ENCODE measurements around the gene MAP3K6. TPM values are rescaled to one million over a fixed set of nuclear protein-coding genes. Genes with fewer than 3 reads are reported as not detected.
A peak's percentile ranks its signal among the peaks of the same experiment; 100 is the strongest.

MAP3K6 gene
- total and polyA plus RNA-seq, 2 of the 4 experiments (the other 2 are of a cell fraction), result 4.8 to 15.9 TPM

DNA sequence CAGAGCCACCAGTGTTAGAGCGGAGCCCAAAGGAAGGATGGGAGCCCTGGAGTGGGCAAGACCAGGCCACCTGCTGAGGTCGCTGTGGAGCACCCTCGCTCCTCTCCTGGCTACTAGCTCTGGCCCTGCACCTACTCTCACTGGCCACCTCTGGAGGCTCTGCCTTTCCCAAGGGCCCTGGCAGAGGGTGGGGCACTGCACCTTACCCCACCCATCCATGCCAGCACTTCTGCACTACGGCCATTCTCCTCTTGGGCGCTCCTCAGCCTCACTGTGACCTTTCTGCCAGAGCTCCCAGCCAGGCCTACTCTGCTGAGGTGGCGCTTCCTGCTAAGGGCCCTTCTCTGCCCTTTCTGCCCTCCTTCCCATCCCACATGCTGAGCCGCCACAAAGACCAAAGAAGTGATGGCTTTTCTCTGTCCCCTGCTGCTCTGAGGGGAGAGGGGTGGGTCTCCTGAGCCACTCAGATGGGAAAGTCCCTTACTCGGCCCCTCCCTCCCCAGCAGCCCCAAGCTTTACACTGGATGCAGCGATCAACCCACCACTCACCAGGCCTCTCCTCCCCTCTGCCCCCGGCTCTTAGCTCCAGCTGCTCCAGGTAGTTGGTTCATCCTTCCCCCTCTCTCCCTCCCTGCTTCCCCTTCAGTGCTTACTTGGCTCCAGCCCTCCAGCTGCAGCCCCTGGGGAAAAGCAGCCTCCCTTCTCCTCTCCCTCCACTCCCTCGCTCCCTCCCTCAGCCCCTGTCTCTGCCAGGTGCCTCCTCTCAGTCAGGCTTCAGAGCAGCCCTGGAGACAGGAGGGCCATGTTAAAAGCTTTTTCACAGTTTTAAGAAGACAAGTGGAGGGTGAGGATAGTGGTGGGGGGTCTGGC lies 59.6 kb downstream of the MAP3K6 start (continued):
- no peak for TF ChIP-seq FOS (IDR thresholded peaks at IDR 0.05; ENCODE audit: low read depth, low read length)

DNA sequence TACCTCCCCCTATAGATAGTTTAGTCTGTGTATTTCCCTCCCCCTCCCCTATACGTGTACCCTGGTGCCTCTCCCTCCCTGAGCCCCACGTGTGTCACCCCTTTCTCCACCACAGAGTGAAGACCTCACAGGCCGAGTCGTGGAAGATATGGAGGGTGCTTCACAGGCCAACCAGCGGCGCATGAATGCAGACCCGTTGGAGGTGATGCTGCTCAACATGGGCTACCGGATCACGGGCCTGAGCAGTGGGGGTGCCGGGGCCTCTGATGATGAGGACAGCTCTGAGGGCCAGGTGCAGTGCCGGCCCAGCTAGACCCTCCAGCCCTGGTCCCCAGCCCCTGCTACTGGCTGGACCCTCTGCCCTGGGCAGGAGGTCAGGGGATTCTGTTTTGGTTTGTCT lies 60.7 kb downstream of the MAP3K6 start:
- H2BK20ac ChIP-seq (ENCODE audit: low read depth, low read length), result no peak overlapping the region
- in situ Hi-C loops (cut with MboI; ENCODE audit: low sequenced_read_pairs) (no loop called here), dilution Hi-C loops (cut with HindIII; ENCODE audit: low sequenced_read_pairs, unreplicated experiment) (no loop called here), intact Hi-C loops (cut with micrococcal nuclease) (no loop called here)
- no peaks in the 10 kb centered on the region for H3K27me3 ChIP-seq (ENCODE audit: control insufficient read depth, insufficient read depth, low read length)
- H2BK15ac ChIP-seq (ENCODE audit: low read depth, low read length), result no peak overlapping the region
- H4K91ac ChIP-seq (ENCODE audit: insufficient read depth, low read depth, low read length), result no peak overlapping the region
- no peak overlapping the region for H3K14ac ChIP-seq (replicated peaks; ENCODE audit: low read depth, low read length)
- H3K4ac ChIP-seq (ENCODE audit: low read depth, low read length), result no peak overlapping the region
- no peak overlapping the region for H2BK120ac ChIP-seq (ENCODE audit: low read depth, low read length)
- H4K20me1 ChIP-seq (ENCODE audit: insufficient read depth, low read length), result no peaks in the 10 kb centered on the region
- no peaks in the 10 kb centered on the region for H3K9me1 ChIP-seq (ENCODE audit: insufficient read depth, low read length)
- peaks cover 7% of the 10 kb centered on the region for H3K4me1 ChIP-seq (ENCODE audit: control insufficient read depth, insufficient read depth, low read length)
- no peak for DNase-seq
- ATAC-seq (ENCODE audit: low read depth), result no peak
- no peak overlapping the region for H3K4me3 ChIP-seq (ENCODE audit: insufficient read depth, low read depth, low read length)
- H3K36me3 ChIP-seq (ENCODE audit: control insufficient read depth, insufficient read depth, low read length), result peaks cover 6% of the 10 kb centered on the region; the same call in 1 of the 2 replicates
- H3K18ac ChIP-seq (ENCODE audit: low read depth, low read length), result no peak overlapping the region
- no peak overlapping the region for H4K8ac ChIP-seq (ENCODE audit: low read depth in 2 of 2, low read length in 2 of 2)
- POLR2A ChIA-PET (ENCODE audit: unreplicated experiment), result no interaction called here
- H2AK5ac ChIP-seq (ENCODE audit: low read depth, low read length), result no peak overlapping the region
- H3K9ac ChIP-seq (ENCODE audit: low read depth, low read length), result no peak overlapping the region
- H3K56ac ChIP-seq (ENCODE audit: extremely low read depth, insufficient read depth, low read length), result no peak overlapping the region
- no peak overlapping the region for H4K5ac ChIP-seq (ENCODE audit: low read depth, low read length)
- TF ChIP-seq CTCF (conservative IDR thresholded peaks at IDR 0.05; ENCODE audit: low read depth, low read length) (no peak), USF2 (IDR thresholded peaks at IDR 0.05; ENCODE audit: low read depth, low read length) (no peak), CHD1 (IDR thresholded peaks at IDR 0.05; ENCODE audit: low read depth, low read length) (no peak), FOS (IDR thresholded peaks at IDR 0.05; ENCODE audit: low read depth, low read length) (no peak), SMC3 (IDR thresholded peaks at IDR 0.05; ENCODE audit: low read depth, low read length) (no peak), CEBPB (IDR thresholded peaks at IDR 0.05; ENCODE audit: low read depth, low read length) (no peak), MXI1 (IDR thresholded peaks at IDR 0.05; ENCODE audit: borderline replicate concordance, low read depth, low read length) (no peak), BHLHE40 (IDR thresholded peaks at IDR 0.05; ENCODE audit: low read depth, low read length) (no peak)
- CTCF ChIA-PET, result no interaction called here
- H3K79me1 ChIP-seq (ENCODE audit: low read depth in 1 of 2, low read length in 2 of 2), result peaks cover 0 to 10% of the 10 kb centered on the region in 2 experiments; a peak in 2 of 4 replicates
- no peak overlapping the region for H3K27ac ChIP-seq (ENCODE audit: insufficient read depth, low read length)
- no peak overlapping the region for H3K4me2 ChIP-seq (ENCODE audit: low read depth, low read length)
- no peak overlapping the region for H2AFZ ChIP-seq (replicated peaks; ENCODE audit: low read length, poor library complexity)
- WGBS, 2 experiments (ENCODE audit: extremely low coverage in 2 of 2, insufficient read length in 1 of 2), result 87% methylated on average over 8 of the region's 11 CpGs; no CpG with 5 or more reads in 1 of the 2 experiments
- BruUV-seq (replicated peaks), result no TSS peak
- no peaks in the 10 kb centered on the region for H3K9me3 ChIP-seq (ENCODE audit: control insufficient read depth, insufficient read depth, low read length)
- peak overlapping the region; percentile 38 for H2AK9ac ChIP-seq (replicated peaks; ENCODE audit: low read depth, low read length, poor library complexity)
- H3K23ac ChIP-seq (ENCODE audit: low read depth, low read length), result no peak overlapping the region
- no peak overlapping the region for H2BK5ac ChIP-seq (ENCODE audit: low read depth, low read length, poor library complexity, severe bottlenecking)
